DMS153 treated with DMSO at 0.1 percent for 48 hours (cell line): Measurements from ENCODE around the gene FAM47C.
"Not testable (repeated sequence)": the region's sequence is repeated elsewhere in the genome, so short reads cannot be mapped to it uniquely, and the experiment has no call there.

Source experiments
- DNase-seq: peaks from one replicate; lab custom pipeline; 2025; ENCODE audit not compliant: unreplicated experiment; lab: John Stamatoyannopoulos, UW

The FAM47C gene

GRCh38 chrX:37008182-37008581 is at the start of gene FAM47C:
Gene FAM47C (plus strand): TSS chrX:37008366. CDS start chrX:37008411, 45 bp downstream.
- DNase-seq = not testable (repeated sequence)

- no peak for DNase-seq
Observed at GRCh38 chrX:36961590-36961989, 46.6 kb upstream of the FAM47C start.

- no peak for DNase-seq
Observed at GRCh38 chrX:36963069-36963808, 44.9 kb upstream of the FAM47C start.

- no peak for DNase-seq
Observed at GRCh38 chrX:36963852-36964251, 44.3 kb upstream of the FAM47C start.

- no peak for DNase-seq
Observed at GRCh38 chrX:36973575-36973974, 34.6 kb upstream of the FAM47C start.

- no peak for DNase-seq
Observed at GRCh38 chrX:36974911-36975310, 33.3 kb upstream of the FAM47C start.

- DNase-seq = no peak
Observed at GRCh38 chrX:36978886-36979285, 29.3 kb upstream of the FAM47C start.

- DNase-seq = no peak
Observed at GRCh38 chrX:36983831-36984230, 24.3 kb upstream of the FAM47C start.

GRCh38 chrX:36985416-36986209 is 22.6 kb upstream of the FAM47C start:
- DNase-seq = not testable (repeated sequence)

- no peak for DNase-seq
Observed at GRCh38 chrX:36986231-36986630, 21.9 kb upstream of the FAM47C start.

- not testable (repeated sequence) for DNase-seq
Observed at GRCh38 chrX:36987212-36987611, 21.0 kb upstream of the FAM47C start.

- DNase-seq = no peak
Observed at GRCh38 chrX:37000140-37000539, 8.0 kb upstream of the FAM47C start.

- no peak for DNase-seq
Observed at GRCh38 chrX:37010496-37010895, 2.3 kb downstream of the FAM47C start.

- not testable (repeated sequence) for DNase-seq
Observed at GRCh38 chrX:37034260-37034659, 26.1 kb downstream of the FAM47C start.

GRCh38 chrX:37036674-37037220 is 28.6 kb downstream of the FAM47C start:
- not testable (repeated sequence) for DNase-seq

GRCh38 chrX:37038814-37039213 is 30.6 kb downstream of the FAM47C start:
- DNase-seq = not testable (repeated sequence)

GRCh38 chrX:37042956-37043885 is 35.1 kb downstream of the FAM47C start:
- DNase-seq = not testable (repeated sequence)

GRCh38 chrX:37047776-37048175 is 39.6 kb downstream of the FAM47C start:
- no peak for DNase-seq

- not testable (repeated sequence) for DNase-seq
Observed at GRCh38 chrX:37057572-37057971, 49.4 kb downstream of the FAM47C start.

GRCh38 chrX:37060999-37061398 is 52.8 kb downstream of the FAM47C start:
- DNase-seq = peak; percentile 4
